Kidney (tissue), 14 donors: ENCODE results near the gene MAB21L2. TPM values are rescaled to one million over a fixed set of nuclear protein-coding genes. Genes with fewer than 3 reads are reported as not detected.

Experiments used
- DNase-seq, 5 donors: peaks; one replicate each; pipeline ENCODE4 v3.0.0-alpha.2; 2013 to 2020
- FAIRE-seq: peaks from 2 replicates; lab custom pipeline; 2012; peaks lifted over from hg19 to GRCh38; lab: Jason Lieb, UNC
- H3K27ac ChIP-seq, 2 donors: one replicate each; pipeline ENCODE4 v1.7.0; 2013; ENCODE audit warnings: low read depth in 2 of 2, low read length in 2 of 2, inconsistent platforms in 1 of 2
- H3K27me3 ChIP-seq: one replicate; pipeline ENCODE4 v1.7.1; 2013; ENCODE audit warnings: low read length, inconsistent platforms; ENCODE audit not compliant: control insufficient read depth, insufficient read depth
- H3K36me3 ChIP-seq, 3 donors: one replicate each; pipeline versions ENCODE4 v1.7.0 to v1.7.1; 2013; ENCODE audit warnings: low read length in 3 of 3, control low read depth in 1 of 3, inconsistent platforms in 1 of 3; ENCODE audit not compliant: insufficient read depth in 3 of 3, control insufficient read depth in 2 of 3
- H3K4me1 ChIP-seq, 3 donors: one replicate each; pipeline versions ENCODE4 v1.7.0 to v1.7.1; 2013; ENCODE audit warnings: low read length in 3 of 3, inconsistent platforms in 1 of 3, low read depth in 1 of 3; ENCODE audit not compliant: control insufficient read depth in 2 of 3, insufficient read depth in 2 of 3
- H3K4me3 ChIP-seq, 3 donors: one replicate each; pipeline versions ENCODE4 v1.7.0 to v1.8.1; 2013; ENCODE audit warnings: low read length in 3 of 3, control low read depth in 1 of 3, inconsistent platforms in 1 of 3
- H3K9ac ChIP-seq, 3 donors: one replicate each; pipeline versions ENCODE4 v1.7.0 to v1.7.1; 2013; ENCODE audit warnings: low read length in 3 of 3, control low read depth in 1 of 3, inconsistent platforms in 1 of 3
- H3K9me3 ChIP-seq, 3 donors: one replicate each; pipeline versions ENCODE4 v1.7.0 to v1.7.1; 2013; ENCODE audit warnings: low read length in 3 of 3, control low read depth in 1 of 3, inconsistent platforms in 1 of 3; ENCODE audit not compliant: control insufficient read depth in 2 of 3, insufficient read depth in 1 of 3
- intact Hi-C: fragments of 100-400 bp; cut with DNase I; formaldehyde crosslinking; loops from one replicate; pipeline ENCODE4 v1.11.1; 2022
- polyA plus RNA-seq: library from polyadenylated mRNA; stranded (reverse); fragments of 350-450 nt; fragmentation: Illumina TruSeq; extraction: RNeasy Lipid Tissue Mini Kit (QIAGEN cat#74804); gene quantifications from one replicate; pipeline ENCODE4 v1.2.3, GENCODE V29; 2014; ENCODE audit warnings: low read depth, low replicate concordance; ENCODE audit not compliant: insufficient read depth
- total RNA-seq: library from RNA; stranded (reverse); fragmentation: NEBNext Ultra II Directional; extraction: Animal tissue kit (Norgen Biotek cat#: 25700); gene quantifications from one replicate; pipeline ENCODE4 v1.2.1, GENCODE V29; 2021
- TF ChIP-seq, protein P1 (sequence below): IDR thresholded peaks from 3 replicates; pipeline ENCODE4 v1.5.1; 2012; ENCODE audit warnings: mild to moderate bottlenecking, moderate library complexity, borderline replicate concordance; ENCODE audit not compliant: insufficient read depth; ENCODE audit errors: extremely low read depth
- donor health status: control.
- donor health status: control.
- donor health status: control.
- donor health status: control.
- donor health status: control.
- donor health status: DM: yes; HTN: yes; CAD: no.
- donor health status: Normal renal cell carcinoma (clear cell type).

Gene MAB21L2
- total and polyA plus RNA-seq, 2 donors from 2014 or later = 0.09 TPM; not detected in 1

DNA sequence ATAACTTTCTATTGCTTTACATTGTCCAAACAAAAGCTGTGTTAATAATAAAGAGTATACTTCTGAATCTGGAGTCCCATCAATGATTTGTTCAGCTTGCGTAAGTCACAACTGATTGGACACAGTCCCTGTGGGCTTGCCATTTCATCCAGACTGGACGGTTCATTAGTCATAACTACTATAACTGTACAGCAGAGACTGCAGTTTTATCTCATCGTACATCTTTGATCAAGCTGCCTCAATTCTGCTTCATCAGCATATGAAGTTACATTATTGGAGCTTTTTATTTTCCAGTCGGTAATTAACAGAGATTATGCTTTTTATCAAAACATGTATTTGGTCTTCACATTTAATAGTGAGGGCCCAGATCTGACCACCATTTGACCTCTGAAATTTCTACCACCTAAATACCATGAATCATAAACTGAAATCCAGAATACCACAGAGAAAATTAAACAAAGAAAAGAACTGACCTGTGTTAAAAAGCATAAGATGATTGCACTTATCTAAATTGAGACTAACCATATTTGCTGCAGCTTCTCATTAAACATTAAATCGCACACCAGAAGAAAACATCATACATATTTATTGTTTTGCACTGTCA, 12.5 kb upstream of the MAB21L2 start:
- no peak overlapping the region for H3K4me3 ChIP-seq
- DNase-seq (peak in 2 of 5 donors; percentile 14 to 29), FAIRE-seq (no peak)
- intact Hi-C loops = no loop called here
- no peaks in the 10 kb centered on the region for H3K27me3 ChIP-seq
- TF ChIP-seq, protein P1, sequence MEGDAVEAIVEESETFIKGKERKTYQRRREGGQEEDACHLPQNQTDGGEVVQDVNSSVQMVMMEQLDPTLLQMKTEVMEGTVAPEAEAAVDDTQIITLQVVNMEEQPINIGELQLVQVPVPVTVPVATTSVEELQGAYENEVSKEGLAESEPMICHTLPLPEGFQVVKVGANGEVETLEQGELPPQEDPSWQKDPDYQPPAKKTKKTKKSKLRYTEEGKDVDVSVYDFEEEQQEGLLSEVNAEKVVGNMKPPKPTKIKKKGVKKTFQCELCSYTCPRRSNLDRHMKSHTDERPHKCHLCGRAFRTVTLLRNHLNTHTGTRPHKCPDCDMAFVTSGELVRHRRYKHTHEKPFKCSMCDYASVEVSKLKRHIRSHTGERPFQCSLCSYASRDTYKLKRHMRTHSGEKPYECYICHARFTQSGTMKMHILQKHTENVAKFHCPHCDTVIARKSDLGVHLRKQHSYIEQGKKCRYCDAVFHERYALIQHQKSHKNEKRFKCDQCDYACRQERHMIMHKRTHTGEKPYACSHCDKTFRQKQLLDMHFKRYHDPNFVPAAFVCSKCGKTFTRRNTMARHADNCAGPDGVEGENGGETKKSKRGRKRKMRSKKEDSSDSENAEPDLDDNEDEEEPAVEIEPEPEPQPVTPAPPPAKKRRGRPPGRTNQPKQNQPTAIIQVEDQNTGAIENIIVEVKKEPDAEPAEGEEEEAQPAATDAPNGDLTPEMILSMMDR = no peak
- no peaks in the 10 kb centered on the region for H3K4me1 ChIP-seq
- H3K9me3 ChIP-seq = no peaks in the 10 kb centered on the region
- no peak overlapping the region for H3K27ac ChIP-seq
- no peak overlapping the region for H3K9ac ChIP-seq
- H3K36me3 ChIP-seq = no peaks in the 10 kb centered on the region

DNA sequence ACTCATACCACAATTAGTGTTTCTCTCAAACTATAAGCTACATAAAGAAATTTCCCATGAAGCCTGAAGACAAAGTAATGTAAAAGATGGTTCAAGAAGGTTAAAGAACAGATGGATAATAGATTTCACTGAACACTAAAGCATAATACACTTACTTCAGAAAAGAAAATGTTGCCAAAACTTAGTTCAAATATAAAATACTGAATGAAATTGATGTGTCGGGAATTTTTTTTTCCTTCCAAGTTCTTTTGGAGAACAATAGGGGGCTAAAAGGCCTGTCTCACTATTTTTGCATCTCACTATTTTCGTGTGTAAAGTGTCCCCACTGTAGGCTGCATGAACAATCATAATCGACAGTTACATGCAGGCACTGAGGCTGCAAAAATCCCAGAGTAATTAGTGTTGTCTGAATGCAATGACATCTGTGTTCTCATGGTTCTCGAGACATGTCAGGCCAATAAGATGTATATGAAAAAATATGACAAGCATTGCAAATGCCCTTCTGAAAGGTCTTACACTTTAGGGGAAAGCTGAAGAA, 11.9 kb upstream of the MAB21L2 start:
- intact Hi-C loops = no loop called here
- Histone ChIP-seq H3K9ac (no peak overlapping the region), H3K4me1 (no peaks in the 10 kb centered on the region), H3K36me3 (no peaks in the 10 kb centered on the region), H3K27ac (no peak overlapping the region), H3K4me3 (no peak overlapping the region), H3K27me3 (no peaks in the 10 kb centered on the region), H3K9me3 (no peaks in the 10 kb centered on the region)
- FAIRE-seq = no peak
- DNase-seq = no peak
- TF ChIP-seq, protein P1 = no peak

DNA sequence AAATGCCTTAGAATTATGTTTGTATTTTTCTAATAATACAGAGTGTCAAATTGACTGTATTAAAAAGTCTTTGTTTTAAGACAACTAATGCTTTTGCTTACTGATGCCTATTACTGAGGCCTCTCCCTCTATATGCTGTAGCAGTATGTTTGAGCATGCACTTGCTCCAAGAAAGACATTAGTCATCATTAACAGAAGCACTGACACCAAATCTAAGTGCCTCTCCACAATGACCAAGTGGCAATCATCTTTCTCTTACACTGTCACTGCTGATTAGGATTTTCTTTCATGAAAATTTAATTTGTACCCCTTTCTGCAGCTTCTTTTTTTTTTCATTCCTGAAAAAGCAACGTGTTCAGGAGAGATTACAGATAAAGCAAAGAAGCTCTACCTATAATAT, 11.1 kb upstream of the MAB21L2 start:
- no peak overlapping the region for H3K27ac ChIP-seq
- H3K36me3 ChIP-seq = no peaks in the 10 kb centered on the region
- no peaks in the 10 kb centered on the region for H3K9me3 ChIP-seq
- DNase-seq = no peak
- H3K9ac ChIP-seq = no peak overlapping the region
- H3K27me3 ChIP-seq = no peaks in the 10 kb centered on the region
- intact Hi-C loops = no loop called here
- no peak for FAIRE-seq
- no peaks in the 10 kb centered on the region for H3K4me1 ChIP-seq
- H3K4me3 ChIP-seq = no peak overlapping the region
- TF ChIP-seq, protein P1 = no peak
